Activated naive CD8-positive, alpha-beta T cell treated with anti-CD3 and anti-CD28 coated beads, Interleukin-2, amount 50 U/mL, for 24 hours (primary cell): Measurements from ENCODE around the gene FBXO4.

Experiments
- ATAC-seq: fragments of 150-1000 bp; cut with Tn5 transposase; one replicate; pipeline ENCODE4 v1.10.0; 2021
- DNase-seq: peaks from one replicate; pipeline ENCODE4 v3.0.0; 2021
- H3K27ac Mint-ChIP-seq: one replicate; pipeline ENCODE4 v1.8.0; 2021; ENCODE audit warnings: mild to moderate bottlenecking, mixed read lengths
- H3K27me3 Mint-ChIP-seq: one replicate; pipeline ENCODE4 v1.8.0; 2021; ENCODE audit warnings: mixed read lengths
- H3K36me3 Mint-ChIP-seq: one replicate; pipeline ENCODE4 v1.8.0; 2021; ENCODE audit warnings: low read depth, mixed read lengths
- H3K4me1 Mint-ChIP-seq: one replicate; pipeline ENCODE4 v1.8.0; 2021; ENCODE audit warnings: mixed read lengths
- H3K4me3 Mint-ChIP-seq: one replicate; pipeline ENCODE4 v1.8.0; 2021; ENCODE audit warnings: mild to moderate bottlenecking, moderate library complexity, mixed read lengths
- H3K9me3 Mint-ChIP-seq: one replicate; pipeline ENCODE4 v1.8.0; 2021; ENCODE audit warnings: mixed read lengths

FBXO4 gene

DNA sequence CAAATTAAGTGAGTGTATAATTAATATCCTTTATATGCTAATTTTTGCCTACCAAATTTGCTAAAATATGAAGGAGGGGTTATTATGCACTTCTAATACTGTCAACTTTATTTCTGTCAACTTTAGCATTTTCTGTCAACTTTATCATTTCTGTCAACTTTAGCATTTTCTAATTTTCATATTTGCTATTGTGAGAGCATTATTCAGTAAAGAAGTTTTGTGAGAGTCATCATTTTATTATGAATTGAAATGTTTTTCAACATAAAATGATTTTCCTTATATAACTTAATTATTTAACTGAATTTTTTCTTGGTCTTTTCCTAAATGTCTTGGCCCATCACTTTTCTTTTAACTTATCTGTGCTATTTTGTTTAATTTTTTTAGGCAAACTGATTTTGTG, 58.2 kb downstream of the FBXO4 start:
- ATAC-seq, result no peak
- Mint-ChIP-seq H3K36me3 (no peaks in the 10 kb centered on the region), H3K27ac (no peak overlapping the region), H3K27me3 (peaks cover 17% of the 10 kb centered on the region), H3K4me3 (no peak overlapping the region), H3K4me1 (no peaks in the 10 kb centered on the region), H3K9me3 (no peaks in the 10 kb centered on the region)
- no peak for DNase-seq

DNA sequence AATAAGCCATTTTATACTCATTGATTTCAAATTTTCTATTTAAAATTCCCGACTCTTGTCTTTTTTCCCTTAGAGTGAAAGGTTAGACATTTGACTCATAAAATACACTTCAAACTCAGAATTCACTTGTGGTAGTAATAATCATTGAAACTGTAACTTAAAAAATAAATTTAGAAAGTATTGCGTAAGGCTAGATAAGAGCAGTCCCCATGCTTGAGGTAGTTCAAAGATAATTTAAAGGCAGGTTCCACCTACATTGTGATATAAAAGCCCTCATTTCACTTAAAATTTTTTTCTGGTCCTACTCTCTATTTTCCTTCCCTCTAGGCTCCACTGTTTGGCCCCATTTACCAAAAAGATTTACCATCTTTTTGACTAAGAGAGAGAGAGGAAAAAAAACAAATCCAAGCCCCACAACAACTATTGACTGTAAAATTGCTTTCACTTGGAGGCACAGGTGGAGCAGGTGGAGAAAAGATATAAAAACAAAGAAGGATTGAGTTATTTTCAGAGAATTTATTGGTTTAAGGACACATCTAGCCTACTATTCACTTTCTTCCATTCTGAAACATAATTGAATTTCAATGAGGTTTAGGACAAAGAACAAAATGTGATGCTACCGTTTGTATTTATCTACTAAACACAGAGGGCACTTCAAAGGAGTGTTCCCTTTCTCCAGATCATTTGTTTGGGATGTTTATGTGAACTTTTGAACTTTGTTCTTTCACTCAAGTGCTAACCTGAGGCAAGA, 61.0 kb downstream of the FBXO4 start:
- peaks cover 20% of the 10 kb centered on the region for H3K27me3 Mint-ChIP-seq
- H3K4me3 Mint-ChIP-seq, result no peak overlapping the region
- no peaks in the 10 kb centered on the region for H3K36me3 Mint-ChIP-seq
- ATAC-seq (no peak), DNase-seq (no peak)
- H3K4me1 Mint-ChIP-seq, result no peaks in the 10 kb centered on the region
- no peak overlapping the region for H3K27ac Mint-ChIP-seq
- no peaks in the 10 kb centered on the region for H3K9me3 Mint-ChIP-seq
